ENCODE results near the gene TTC4.

Gene TTC4

DNA sequence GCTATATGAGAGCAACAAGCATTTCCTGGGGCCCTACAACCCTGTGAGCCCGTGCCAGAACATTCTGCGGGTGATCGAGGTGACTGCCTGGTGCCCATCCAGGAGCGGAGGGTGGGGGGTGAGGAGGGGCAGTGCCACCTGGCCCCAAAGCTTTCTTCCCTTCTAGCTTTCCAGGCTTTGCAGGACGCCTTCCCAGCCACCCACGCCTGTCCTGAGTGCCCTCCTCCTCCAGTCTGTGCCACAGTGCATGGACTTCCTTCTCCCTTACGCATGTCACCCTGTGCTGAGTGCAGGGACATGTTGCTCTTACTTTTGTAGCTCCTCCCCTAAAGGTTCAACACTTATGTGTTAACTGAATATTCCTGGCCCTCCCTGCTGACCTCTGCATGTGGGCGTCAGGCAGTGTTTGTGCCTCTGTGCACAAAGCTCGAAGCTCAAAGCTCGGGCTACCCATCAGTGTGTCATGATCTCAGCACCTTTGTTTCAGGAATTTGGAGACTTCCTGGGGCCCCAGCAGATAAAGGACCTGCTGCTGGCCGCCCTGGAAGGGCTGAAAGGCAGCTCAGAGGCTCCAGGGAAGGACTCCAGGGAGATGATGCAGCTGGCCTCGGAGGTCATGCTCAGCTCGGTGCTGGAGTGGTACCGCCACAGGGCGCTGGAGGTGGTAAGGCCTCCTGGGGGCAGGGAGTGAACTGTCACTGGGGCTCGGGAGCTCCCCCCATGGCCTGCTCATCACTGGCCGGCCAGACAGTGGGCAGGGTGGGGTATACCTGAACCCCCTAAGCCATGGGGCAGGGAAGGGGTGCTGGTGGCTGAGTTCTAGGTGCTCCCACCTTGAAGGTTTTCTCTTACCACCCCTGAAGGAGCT is 36.7 kb upstream of the TTC4 start:
- DNase-seq (ENCODE audit: low read depth) = no peak
- H3K4me3 ChIP-seq (ENCODE audit: control insufficient read depth, low read depth, low read length) = no peak overlapping the region
- TF ChIP-seq CTCF (IDR thresholded peaks at IDR 0.05; ENCODE audit: control insufficient read depth, insufficient read depth, low read depth, low read length, missing control alignments) = no peak

- H3K4me3 ChIP-seq (ENCODE audit: control insufficient read depth, low read depth, low read length) = no peak overlapping the region
- TF ChIP-seq CTCF (IDR thresholded peaks at IDR 0.05; ENCODE audit: control insufficient read depth, insufficient read depth, low read depth, low read length, missing control alignments) = no peak
- no peak for DNase-seq (ENCODE audit: low read depth)
These were observed 36.0 kb upstream of the TTC4 start for GRCh38 chr1:54679706-54680105.

- TF ChIP-seq CTCF (IDR thresholded peaks at IDR 0.05; ENCODE audit: control insufficient read depth, insufficient read depth, low read depth, low read length, missing control alignments) = no peak
- no peak for DNase-seq (ENCODE audit: low read depth)
These were observed 35.3 kb upstream of the TTC4 start for GRCh38 chr1:54680387-54680786.

GRCh38 chr1:54681358-54681757 is 34.3 kb upstream of the TTC4 start:
- TF ChIP-seq CTCF (IDR thresholded peaks at IDR 0.05; ENCODE audit: control insufficient read depth, insufficient read depth, low read depth, low read length, missing control alignments) = no peak
- no peak for DNase-seq (ENCODE audit: low read depth)
- no peak overlapping the region for H3K4me3 ChIP-seq (ENCODE audit: control insufficient read depth, low read depth, low read length)

More at GRCh38 chr1:54680387-54680786, 35.3 kb upstream of the TTC4 start:
- no peak overlapping the region for H3K4me3 ChIP-seq (ENCODE audit: control insufficient read depth, low read depth, low read length)

- no peak overlapping the region for H3K4me3 ChIP-seq (ENCODE audit: control insufficient read depth, low read depth, low read length)
- TF ChIP-seq CTCF (IDR thresholded peaks at IDR 0.05; ENCODE audit: control insufficient read depth, insufficient read depth, low read depth, low read length, missing control alignments) = no peak
- no peak for DNase-seq (ENCODE audit: low read depth)
These were observed 32.2 kb upstream of the TTC4 start for GRCh38 chr1:54683453-54683852.

DNA sequence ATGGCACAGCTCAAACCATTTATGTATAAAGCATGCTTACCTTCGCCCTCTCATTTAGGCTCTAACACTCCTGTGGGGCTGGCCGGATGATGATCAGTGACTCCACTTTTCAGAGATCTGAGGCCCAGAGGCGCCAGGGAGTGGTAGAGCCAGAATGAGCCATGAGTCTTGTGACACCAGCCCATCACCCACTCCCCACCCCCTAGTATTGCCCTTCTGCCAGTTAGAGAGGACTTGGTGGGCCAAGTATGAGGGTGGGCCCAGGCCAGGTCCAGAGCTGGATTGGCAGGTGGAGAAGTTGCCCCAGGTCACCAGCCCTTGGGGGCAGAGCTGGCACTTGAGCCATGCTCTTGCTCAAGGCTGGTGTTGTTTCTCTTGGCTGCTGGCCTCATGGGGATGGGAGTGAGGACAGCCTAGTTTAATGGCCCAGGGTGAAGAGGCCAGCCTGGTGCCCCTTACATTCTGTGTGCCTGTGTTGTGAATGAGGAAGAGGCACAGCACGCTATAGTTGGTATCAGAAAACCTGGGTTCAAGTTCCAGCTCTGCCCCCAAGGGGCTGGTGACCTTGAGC is 30.2 kb upstream of the TTC4 start:
- DNase-seq (ENCODE audit: low read depth) = no peak
- no peak overlapping the region for H3K4me3 ChIP-seq (ENCODE audit: control insufficient read depth, low read depth, low read length)
- TF ChIP-seq CTCF (IDR thresholded peaks at IDR 0.05; ENCODE audit: control insufficient read depth, insufficient read depth, low read depth, low read length, missing control alignments) = no peak
